GM12878 (cell line): ENCODE results near the gene MT1B. TPM values are rescaled to one million over a fixed set of nuclear protein-coding genes. Genes with fewer than 3 reads are reported as not detected.

Experiments used
- ATAC-seq: fragments of 200-7000 bp; cut with Tn5 transposase; 3 replicates; pipeline ENCODE4 v1.9.1; 2020; ENCODE audit warnings: mild to moderate bottlenecking, moderate library complexity
- BruUV-seq: library from RNA; stranded (reverse); fragments of 400-500 nt; replicated peaks from 2 replicates; lab custom pipeline; 2021; lab: Mats Ljungman, UMichigan
- CTCF ChIA-PET: fragments of 300-600 bp; sonication (Branson Sonifier 250); formaldehyde crosslinking; extraction: SDS; loops from one replicate; lab custom pipeline; 2021; ENCODE audit warnings: inconsistent platforms; lab: Yijun Ruan, JAX
- POLR2A ChIA-PET: fragments of 350-600 bp; formaldehyde crosslinking; extraction: SDS; loops from one replicate; lab custom pipeline; 2021; ENCODE audit warnings: inconsistent platforms; lab: Charles Lee
- RAD21 ChIA-PET: fragments of 300-600 bp; sonication (Branson Sonifier 250); formaldehyde crosslinking; loops from one replicate; lab custom pipeline; 2023; ENCODE audit warnings: antibody characterized with exemption; ENCODE audit not compliant: unreplicated experiment; lab: Charles Lee
- SMC1A ChIA-PET: fragments of 300-600 bp; sonication (Branson Sonifier 250); formaldehyde crosslinking; loops from one replicate; lab custom pipeline; 2023; ENCODE audit not compliant: unreplicated experiment, uncharacterized antibody; lab: Charles Lee
- DNase-seq: peaks from one replicate; pipeline ENCODE4 v3.0.0-alpha.2; 2011; ENCODE audit warnings: low read depth, low spot score
- FAIRE-seq: peaks from 3 replicates; lab custom pipeline; 2011; peaks lifted over from hg19 to GRCh38; lab: Jason Lieb, UNC
- H2AFZ ChIP-seq: 2 replicates; pipeline ENCODE4 v1.6.0; 2011; ENCODE audit warnings: low read depth, low read length, control low read depth; ENCODE audit not compliant: control insufficient read depth
- H3K27ac ChIP-seq: 2 replicates; pipeline ENCODE4 v1.5.1; 2011; ENCODE audit warnings: control low read depth; ENCODE audit not compliant: control insufficient read depth, insufficient read depth
- H3K27me3 ChIP-seq, 2 experiments: replicated peaks in 1 of 2; 2 replicates each; pipeline versions ENCODE4 v1.6.0 to v1.6.1; 2011; ENCODE audit warnings: low read length in 1 of 2; ENCODE audit not compliant: control insufficient read depth in 2 of 2, insufficient read depth in 2 of 2
- H3K36me3 ChIP-seq, 2 experiments: 2 replicates each; pipeline ENCODE4 v1.5.1; 2011; ENCODE audit warnings: low read length in 1 of 2; ENCODE audit not compliant: control insufficient read depth in 2 of 2, insufficient read depth in 2 of 2
- H3K4me1 ChIP-seq: 2 replicates; pipeline ENCODE4 v1.6.1; 2011; ENCODE audit warnings: mild to moderate bottlenecking, low read length, moderate library complexity, mixed read lengths; ENCODE audit not compliant: control insufficient read depth, insufficient read depth
- H3K4me2 ChIP-seq: 2 replicates; pipeline ENCODE4 v1.6.0; 2011; ENCODE audit warnings: control low read depth; ENCODE audit not compliant: control insufficient read depth, insufficient read depth
- H3K4me3 ChIP-seq: fragments of 200-600 bp; sonication (generic); 2 replicates; pipeline ENCODE4 v1.5.1; 2016
- H3K79me2 ChIP-seq: 2 replicates; pipeline ENCODE4 v1.6.0; 2011; ENCODE audit warnings: low read length; ENCODE audit not compliant: control insufficient read depth, insufficient read depth
- H3K9ac ChIP-seq: 2 replicates; pipeline ENCODE4 v1.8.0; 2011; ENCODE audit warnings: low read length, control low read depth, mixed read lengths; ENCODE audit not compliant: control insufficient read depth, insufficient read depth
- H3K9me3 ChIP-seq: replicated peaks from 3 replicates; pipeline ENCODE4 v1.5.1; 2011; ENCODE audit warnings: mild to moderate bottlenecking, low read length; ENCODE audit not compliant: control insufficient read depth, insufficient read depth
- H4K20me1 ChIP-seq: 2 replicates; pipeline ENCODE4 v1.6.0; 2011; ENCODE audit not compliant: control insufficient read depth, insufficient read depth
- ATF3 ChIP-seq: IDR thresholded peaks from 2 replicates; pipeline ENCODE4 v1.6.1; 2011; ENCODE audit warnings: low read depth, mild to moderate bottlenecking, low read length, moderate library complexity, borderline replicate concordance; ENCODE audit errors: extremely low read depth
- ATF7 ChIP-seq: fragments of 450-650 bp; IDR thresholded peaks from 2 replicates; pipeline ENCODE4 v1.6.1; 2016; ENCODE audit warnings: low read depth, mild to moderate bottlenecking
- BACH1 ChIP-seq: fragments of 450-650 bp; IDR thresholded peaks from 2 replicates; pipeline ENCODE4 v1.6.1; 2017; ENCODE audit warnings: mild to moderate bottlenecking, borderline replicate concordance
- CEBPB ChIP-seq, 2 experiments: fragments of 150-350 bp in 1 of 2; IDR thresholded peaks; 2 replicates each; pipeline ENCODE4 v1.6.1; 2012 to 2014; ENCODE audit warnings: low read depth in 2 of 2, low read length in 2 of 2, borderline replicate concordance in 1 of 2, inconsistent platforms in 1 of 2
- CHD2 ChIP-seq: IDR thresholded peaks from 2 replicates; pipeline ENCODE4 v1.6.1; 2011; ENCODE audit warnings: low read depth, low read length, improper control_type of control experiment, borderline replicate concordance
- CREM ChIP-seq: IDR thresholded peaks from 2 replicates; pipeline ENCODE4 v1.6.1; 2014; ENCODE audit warnings: antibody characterized with exemption, low read depth
- E4F1 ChIP-seq: fragments of 450-650 bp; IDR thresholded peaks from 2 replicates; pipeline ENCODE4 v1.6.1; 2018; ENCODE audit warnings: borderline replicate concordance, mild to moderate bottlenecking; ENCODE audit not compliant: partially characterized antibody
- ESRRA ChIP-seq: IDR thresholded peaks from 2 replicates; pipeline ENCODE4 v1.6.1; 2012; ENCODE audit warnings: mild to moderate bottlenecking, low read length, improper control_type of control experiment
- MTA2 ChIP-seq: fragments of 450-650 bp; IDR thresholded peaks from 2 replicates; pipeline ENCODE4 v1.6.1; 2016; ENCODE audit warnings: low read depth, mild to moderate bottlenecking, moderate library complexity
- RCOR1 ChIP-seq: conservative IDR thresholded peaks from 2 replicates; pipeline ENCODE4 v1.6.1; 2012; ENCODE audit warnings: low read depth, low read length, improper control_type of control experiment
- RELB ChIP-seq: fragments of 450-650 bp; IDR thresholded peaks from 2 replicates; pipeline ENCODE4 v1.6.1; 2017; ENCODE audit warnings: low read depth, mild to moderate bottlenecking, moderate library complexity
- RFX5 ChIP-seq: IDR thresholded peaks from 2 replicates; pipeline ENCODE4 v1.6.1; 2011; ENCODE audit warnings: low read depth, low read length, improper control_type of control experiment
- SIX5 ChIP-seq: IDR thresholded peaks from 2 replicates; pipeline ENCODE4 v1.6.1; 2011; ENCODE audit warnings: mild to moderate bottlenecking, low read depth, low read length, moderate library complexity; ENCODE audit not compliant: severe bottlenecking
- SMC3 ChIP-seq: IDR thresholded peaks from 2 replicates; pipeline ENCODE4 v1.6.1; 2011; ENCODE audit warnings: low read length, improper control_type of control experiment, borderline replicate concordance
- STAT3 ChIP-seq: IDR thresholded peaks from 2 replicates; pipeline ENCODE4 v1.6.1; 2011; ENCODE audit warnings: low read depth, low read length, improper control_type of control experiment
- TCF7 ChIP-seq: IDR thresholded peaks from 2 replicates; pipeline ENCODE4 v1.6.1; 2014; ENCODE audit warnings: antibody characterized with exemption, borderline replicate concordance
- ZNF217 ChIP-seq: fragments of 450-650 bp; IDR thresholded peaks from 2 replicates; pipeline ENCODE4 v1.6.1; 2017; ENCODE audit warnings: antibody characterized with exemption, mild to moderate bottlenecking
- WGBS: methylation state at CpG from one replicate; pipeline ENCODE4 v1.1.6; 2016; ENCODE audit warnings: low lambda C conversion rate; ENCODE audit not compliant: insufficient replicate concordance, insufficient coverage; ENCODE audit errors: missing lambda C conversion rate; 5-methylcytosine and 5-hydroxymethylcytosine counted together
- in situ Hi-C: fragments of 300-500 bp; cut with MboI; formaldehyde crosslinking; loops from 9 replicates; pipeline ENCODE4 v1.14.3; 2018; ENCODE audit warnings: mixed read lengths
- intact Hi-C: fragments of 100-400 bp; cut with micrococcal nuclease; formaldehyde crosslinking; loops from one replicate; pipeline ENCODE4 v1.14.2; 2022; ENCODE audit not compliant: unreplicated experiment
- polyA plus RNA-seq, 11 experiments: library from polyadenylated mRNA; depleted of rRNA in 4 of 11; unstranded in 6 of 11; stranded (reverse) in 5 of 11; fragments of >200 nt; fragmentation: Nextera tagmentation in 4 of 11; fragmentation: Illumina TruSeq in 1 of 11; extraction: Ambion mirVana in 4 of 11; extraction: Trizol in 1 of 11; gene quantifications; 1 replicate in 1 of 11; 2 replicates in 10 of 11; pipeline versions ENCODE4 v1.2.1 to v1.2.3, GENCODE V29; 2011 to 2016; ENCODE audit warnings: inconsistent platforms in 2 of 11, missing spikeins in 2 of 11, low read depth in 1 of 11
- total RNA-seq, 4 experiments: library from RNA; depleted of rRNA in 3 of 4; stranded (reverse); fragments of >200 nt in 3 of 4; fragmentation: Illumina TruSeq in 1 of 4; extraction: Trizol in 1 of 4; gene quantifications; 2 replicates each; pipeline versions ENCODE4 v1.2.1 to v1.2.3, GENCODE V29; 2013 to 2021

Gene MT1B
- total and polyA plus RNA-seq, 10 of the 15 experiments (the other 5 are each of a cell fraction or from before 2014, with no cell fraction given), result not detected

- no peak for FAIRE-seq
- ATAC-seq, result no peak
- no peak overlapping the region for H2AFZ ChIP-seq
- no peak overlapping the region for H3K9ac ChIP-seq
- no peaks in the 10 kb centered on the region for H3K36me3 ChIP-seq
- 7% methylated on average over 6 of the region's 6 CpGs for WGBS
- SMC1A ChIA-PET, result interaction anchor here (1.2 kb wide), 1 partner anchor 9 kb away, joined by 4 read pairs; no protein-coding TSS in a partner anchor
- no peaks in the 10 kb centered on the region for H4K20me1 ChIP-seq
- in situ Hi-C loops (no loop called here), intact Hi-C loops (no loop called here)
- H3K4me3 ChIP-seq, result no peak overlapping the region
- POLR2A ChIA-PET, result no interaction called here
- H3K9me3 ChIP-seq, result no peaks in the 10 kb centered on the region
- no peak overlapping the region for H3K4me2 ChIP-seq
- H3K27ac ChIP-seq, result no peak overlapping the region
- H3K27me3 ChIP-seq, result peaks cover 15 to 24% of the 10 kb centered on the region in 2 experiments
- no peaks in the 10 kb centered on the region for H3K79me2 ChIP-seq
- H3K4me1 ChIP-seq, result peaks cover 15% of the 10 kb centered on the region
- RAD21 ChIA-PET, result interaction anchor here (1.7 kb wide), 1 partner anchor 10 kb away, joined by 5 read pairs; no protein-coding TSS in a partner anchor
- CTCF ChIA-PET, result no interaction called here
- DNase-seq, result no peak
- BruUV-seq, result no TSS peak
- no peak for TF ChIP-seq CEBPB (IDR thresholded peaks at IDR 0.05; ENCODE audit: borderline replicate concordance in 1 of 2, low read depth in 2 of 2, low read length in 2 of 2)
- no peak for TF ChIP-seq ATF3
- no peak for TF ChIP-seq SIX5
- no peak for TF ChIP-seq ZNF217
- TF ChIP-seq ESRRA, result no peak
- TF ChIP-seq CREM, result no peak
- no peak for TF ChIP-seq ATF7
- no peak for TF ChIP-seq STAT3
- no peak for TF ChIP-seq RFX5
- no peak for TF ChIP-seq SMC3
- TF ChIP-seq BACH1, result no peak
- TF ChIP-seq RELB, result no peak
- TF ChIP-seq TCF7, result no peak
- no peak for TF ChIP-seq CHD2
- TF ChIP-seq MTA2, result no peak
- no peak for TF ChIP-seq E4F1
- TF ChIP-seq RCOR1, result no peak
Observed at GRCh38 chr16:56632848-56633365, 18.8 kb upstream of the MT1B start.
